IMR-90 (cell line): ENCODE data around the gene MTUS2. TPM values are rescaled to one million over a fixed set of nuclear protein-coding genes. Genes with fewer than 3 reads are reported as not detected.

Experiments used
- ATAC-seq: fragments of 200-7000 bp; cut with Tn5 transposase; 2 replicates; pipeline ENCODE4 v1.9.1; 2020; ENCODE audit warnings: low read depth, mild to moderate bottlenecking, moderate library complexity
- BruUV-seq: library from RNA; stranded (reverse); fragments of 400-500 nt; replicated peaks from 2 replicates; lab custom pipeline; 2021; lab: Mats Ljungman, UMichigan
- CTCF ChIA-PET: fragments of 300-600 bp; formaldehyde crosslinking; extraction: SDS; loops from one replicate; lab custom pipeline; 2021; ENCODE audit warnings: antibody characterized with exemption; lab: Yijun Ruan, JAX
- POLR2A ChIA-PET: fragments of 300-600 bp; sonication (Branson Sonifier 250); formaldehyde crosslinking; loops from one replicate; lab custom pipeline; 2022; ENCODE audit warnings: antibody characterized with exemption; ENCODE audit not compliant: unreplicated experiment; lab: Charles Lee
- DNase-seq: peaks from one replicate; pipeline ENCODE4 v3.0.0; 2013
- H2AFZ ChIP-seq: replicated peaks from 2 replicates; pipeline ENCODE3; 2013; ENCODE audit warnings: low read length, mild to moderate bottlenecking; ENCODE audit not compliant: poor library complexity
- H2AK5ac ChIP-seq: 2 replicates; pipeline ENCODE4 v1.6.1; 2013; ENCODE audit warnings: low read depth, low read length, inconsistent platforms
- H2AK9ac ChIP-seq: replicated peaks from 2 replicates; pipeline ENCODE3; 2013; ENCODE audit warnings: mild to moderate bottlenecking, low read depth, low read length, moderate library complexity; ENCODE audit not compliant: poor library complexity
- H2BK120ac ChIP-seq: 2 replicates; pipeline ENCODE4 v1.6.1; 2013; ENCODE audit warnings: low read depth, low read length, inconsistent platforms
- H2BK15ac ChIP-seq: 3 replicates; pipeline ENCODE4 v1.6.1; 2013; ENCODE audit warnings: low read depth, low read length, inconsistent platforms
- H2BK20ac ChIP-seq: 2 replicates; pipeline ENCODE4 v1.6.1; 2013; ENCODE audit warnings: low read depth, mild to moderate bottlenecking, inconsistent platforms, low read length, moderate library complexity
- H2BK5ac ChIP-seq: 2 replicates; pipeline ENCODE4 v1.6.1; 2013; ENCODE audit warnings: mild to moderate bottlenecking, low read depth, low read length, inconsistent platforms; ENCODE audit not compliant: poor library complexity, severe bottlenecking
- H3K14ac ChIP-seq: replicated peaks from 2 replicates; pipeline ENCODE4 v1.6.1; 2013; ENCODE audit warnings: low read depth, low read length, inconsistent platforms
- H3K18ac ChIP-seq: 2 replicates; pipeline ENCODE4 v1.6.1; 2013; ENCODE audit warnings: low read depth, low read length, control low read depth
- H3K23ac ChIP-seq: 2 replicates; pipeline ENCODE4 v1.6.1; 2013; ENCODE audit warnings: low read depth, low read length, inconsistent platforms
- H3K27ac ChIP-seq: 2 replicates; pipeline ENCODE4 v1.5.1; 2013; ENCODE audit warnings: mild to moderate bottlenecking, control low read depth, low read length; ENCODE audit not compliant: insufficient read depth
- H3K27me3 ChIP-seq: 2 replicates; pipeline ENCODE4 v1.6.1; 2013; ENCODE audit warnings: low read length; ENCODE audit not compliant: control insufficient read depth, insufficient read depth
- H3K36me3 ChIP-seq: 2 replicates; pipeline ENCODE4 v1.6.1; 2013; ENCODE audit warnings: low read length, mixed read lengths; ENCODE audit not compliant: control insufficient read depth, insufficient read depth
- H3K4ac ChIP-seq: 2 replicates; pipeline ENCODE4 v1.6.1; 2013; ENCODE audit warnings: low read depth, low read length, inconsistent platforms
- H3K4me1 ChIP-seq: 2 replicates; pipeline ENCODE4 v1.6.1; 2013; ENCODE audit warnings: low read length, mixed read lengths; ENCODE audit not compliant: control insufficient read depth, insufficient read depth
- H3K4me2 ChIP-seq: 2 replicates; pipeline ENCODE4 v1.6.1; 2013; ENCODE audit warnings: low read depth, mild to moderate bottlenecking, control low read depth, low read length, moderate library complexity
- H3K4me3 ChIP-seq: 2 replicates; pipeline ENCODE4 v1.5.1; 2013; ENCODE audit warnings: low read depth, mild to moderate bottlenecking, control low read depth, low read length, moderate library complexity; ENCODE audit not compliant: insufficient read depth
- H3K56ac ChIP-seq: 2 replicates; pipeline ENCODE4 v1.6.1; 2013; ENCODE audit warnings: low read length, inconsistent platforms; ENCODE audit not compliant: insufficient read depth; ENCODE audit errors: extremely low read depth
- H3K79me1 ChIP-seq, 2 experiments: 2 replicates each; pipeline ENCODE4 v1.6.1; 2013; ENCODE audit warnings: low read length in 2 of 2, inconsistent platforms in 1 of 2, low read depth in 1 of 2
- H3K9ac ChIP-seq: 2 replicates; pipeline ENCODE4 v1.6.1; 2013; ENCODE audit warnings: low read depth, low read length, control low read depth
- H3K9me1 ChIP-seq: 2 replicates; pipeline ENCODE4 v1.6.1; 2013; ENCODE audit warnings: low read length, inconsistent platforms; ENCODE audit not compliant: insufficient read depth
- H3K9me3 ChIP-seq: 2 replicates; pipeline ENCODE4 v1.6.1; 2013; ENCODE audit warnings: low read length; ENCODE audit not compliant: control insufficient read depth, insufficient read depth
- H4K20me1 ChIP-seq: 2 replicates; pipeline ENCODE4 v1.6.1; 2013; ENCODE audit warnings: low read length, inconsistent platforms; ENCODE audit not compliant: insufficient read depth
- H4K5ac ChIP-seq: 2 replicates; pipeline ENCODE4 v1.6.1; 2013; ENCODE audit warnings: mild to moderate bottlenecking, low read depth, low read length, control low read depth
- H4K8ac ChIP-seq, 2 experiments: 2 replicates each; pipeline ENCODE4 v1.6.1; 2013; ENCODE audit warnings: low read depth in 2 of 2, low read length in 2 of 2, control low read depth in 1 of 2, inconsistent platforms in 1 of 2
- H4K91ac ChIP-seq: 2 replicates; pipeline ENCODE4 v1.6.1; 2013; ENCODE audit warnings: low read depth, low read length, inconsistent platforms; ENCODE audit not compliant: insufficient read depth
- BHLHE40 ChIP-seq: fragments of 150-350 bp; IDR thresholded peaks from 2 replicates; pipeline ENCODE4 v1.6.1; 2016; ENCODE audit warnings: mild to moderate bottlenecking, low read depth, low read length
- CEBPB ChIP-seq: IDR thresholded peaks from 2 replicates; pipeline ENCODE4 v1.6.1; 2012; ENCODE audit warnings: low read depth, low read length, improper control_type of control experiment
- CHD1 ChIP-seq: IDR thresholded peaks from 2 replicates; pipeline ENCODE4 v1.6.1; 2012; ENCODE audit warnings: low read depth, low read length, improper control_type of control experiment
- CTCF ChIP-seq: conservative IDR thresholded peaks from 2 replicates; pipeline ENCODE4 v1.5.1; 2012; ENCODE audit warnings: mild to moderate bottlenecking, low read depth, low read length, improper control_type of control experiment
- ELK1 ChIP-seq: fragments of 150-350 bp; IDR thresholded peaks from 2 replicates; pipeline ENCODE4 v1.6.1; 2016; ENCODE audit warnings: low read depth, mild to moderate bottlenecking, low read length, moderate library complexity, borderline replicate concordance
- FOS ChIP-seq: fragments of 150-350 bp; IDR thresholded peaks from 2 replicates; pipeline ENCODE4 v1.6.1; 2016; ENCODE audit warnings: low read depth, low read length
- MAFK ChIP-seq: IDR thresholded peaks from 2 replicates; pipeline ENCODE4 v1.6.1; 2012; ENCODE audit warnings: low read depth, low read length, improper control_type of control experiment
- MAZ ChIP-seq: IDR thresholded peaks from 2 replicates; pipeline ENCODE4 v1.6.1; 2012; ENCODE audit warnings: low read depth, mild to moderate bottlenecking, low read length, improper control_type of control experiment, moderate library complexity, borderline replicate concordance
- MXI1 ChIP-seq: IDR thresholded peaks from 2 replicates; pipeline ENCODE4 v1.6.1; 2012; ENCODE audit warnings: low read depth, mild to moderate bottlenecking, low read length, moderate library complexity, borderline replicate concordance
- NFE2L2 ChIP-seq: fragments of 150-350 bp; IDR thresholded peaks from 2 replicates; pipeline ENCODE4 v1.6.1; 2016; ENCODE audit warnings: low read depth, mild to moderate bottlenecking, low read length
- POLR2A ChIP-seq: IDR thresholded peaks from 2 replicates; pipeline ENCODE4 v1.6.1; 2012; ENCODE audit warnings: mild to moderate bottlenecking, low read depth, low read length
- RAD21 ChIP-seq: IDR thresholded peaks from 2 replicates; pipeline ENCODE4 v1.6.1; 2012; ENCODE audit warnings: low read length, improper control_type of control experiment
- RCOR1 ChIP-seq: IDR thresholded peaks from 2 replicates; pipeline ENCODE4 v1.6.1; 2012; ENCODE audit warnings: mild to moderate bottlenecking, low read length, improper control_type of control experiment; ENCODE audit not compliant: insufficient replicate concordance
- RFX5 ChIP-seq: IDR thresholded peaks from 2 replicates; pipeline ENCODE4 v1.8.0; 2012; ENCODE audit warnings: low read depth, mild to moderate bottlenecking, low read length, moderate library complexity
- SMC3 ChIP-seq: fragments of 150-350 bp; IDR thresholded peaks from 2 replicates; pipeline ENCODE4 v1.6.1; 2016; ENCODE audit warnings: low read depth, mild to moderate bottlenecking, antibody characterized with exemption, low read length, moderate library complexity
- USF2 ChIP-seq: fragments of 150-350 bp; IDR thresholded peaks from 2 replicates; pipeline ENCODE4 v1.6.1; 2017; ENCODE audit warnings: mild to moderate bottlenecking, antibody characterized with exemption, low read length, low read depth
- WGBS, 2 experiments: methylation state at CpG; one replicate each; pipeline versions ENCODE4 v1.1.5 to v1.1.7; 2013; ENCODE audit warnings: missing lambda C conversion rate in 2 of 2; ENCODE audit not compliant: insufficient read length in 1 of 2; ENCODE audit errors: extremely low coverage in 2 of 2; 5-methylcytosine and 5-hydroxymethylcytosine counted together
- dilution Hi-C: fragments of 300-500 bp; cut with HindIII; formaldehyde crosslinking; loops from one replicate; pipeline ENCODE4 v1.14.3; 2018; ENCODE audit warnings: low sequenced_read_pairs; ENCODE audit not compliant: unreplicated experiment
- in situ Hi-C: fragments of 300-500 bp; cut with MboI; formaldehyde crosslinking; loops from 3 replicates; pipeline ENCODE4 v1.14.3; 2019; ENCODE audit warnings: low sequenced_read_pairs, inconsistent platforms, mixed read lengths
- intact Hi-C: fragments of 100-400 bp; cut with micrococcal nuclease; formaldehyde crosslinking; loops from 2 replicates; pipeline ENCODE4 v1.10.0; 2022
- polyA plus RNA-seq, 3 experiments: library from polyadenylated mRNA; depleted of rRNA; stranded (reverse); fragments of >200 nt; gene quantifications; 2 replicates each; pipeline ENCODE4 v1.2.3, GENCODE V29; 2012; ENCODE audit warnings: low replicate concordance in 1 of 3
- total RNA-seq: library from RNA; depleted of rRNA; stranded (reverse); fragments of >200 nt; gene quantifications from 2 replicates; pipeline ENCODE4 v1.2.3, GENCODE V29; 2012

Gene MTUS2
- total and polyA plus RNA-seq, 2 of the 4 experiments (the other 2 are of a cell fraction), result under 0.01 to 0.02 TPM

GRCh38 chr13:28964803-28965202 lies 144.7 kb downstream of the MTUS2 start:
- WGBS, 2 experiments, result 39% methylated on average over 2 of the region's 8 CpGs; no CpG with 5 or more reads in 1 of the 2 experiments
- Histone ChIP-seq H3K56ac (no peak overlapping the region), H3K4me2 (no peak overlapping the region), H3K27ac (no peak overlapping the region), H4K8ac (no peak overlapping the region), H3K9me3 (peaks cover 8% of the 10 kb centered on the region; the same call in 1 of the 2 replicates), H3K18ac (no peak overlapping the region), H3K79me1 (no peaks in the 10 kb centered on the region), H3K36me3 (no peaks in the 10 kb centered on the region), H3K4me1 (no peaks in the 10 kb centered on the region), H2AK9ac (no peak overlapping the region), H3K23ac (no peak overlapping the region), H2BK120ac (no peak overlapping the region), H3K27me3 (no peaks in the 10 kb centered on the region), H3K14ac (no peak overlapping the region), H4K5ac (no peak overlapping the region), H3K4ac (no peak overlapping the region), H2AFZ (no peak overlapping the region), H2BK15ac (no peak overlapping the region), H2BK20ac (no peak overlapping the region), H4K91ac (no peak overlapping the region), H3K9ac (no peak overlapping the region), H4K20me1 (no peaks in the 10 kb centered on the region), H2BK5ac (no peak overlapping the region), H2AK5ac (no peak overlapping the region), H3K9me1 (no peaks in the 10 kb centered on the region), H3K4me3 (no peak overlapping the region)
- POLR2A ChIA-PET, result no interaction called here
- no peak for TF ChIP-seq FOS
- TF ChIP-seq RCOR1, result no peak
- TF ChIP-seq CEBPB, result no peak
- TF ChIP-seq MXI1, result no peak
- no peak for TF ChIP-seq USF2
- no peak for TF ChIP-seq MAZ
- no peak for TF ChIP-seq SMC3
- no peak for TF ChIP-seq ELK1
- no peak for TF ChIP-seq BHLHE40
- TF ChIP-seq MAFK, result no peak
- TF ChIP-seq CHD1, result no peak
- no peak for TF ChIP-seq NFE2L2
- no peak for TF ChIP-seq RAD21
- TF ChIP-seq POLR2A, result no peak
- no peak for TF ChIP-seq RFX5
- TF ChIP-seq CTCF, result no peak
- BruUV-seq, result no TSS peak
- dilution Hi-C loops, result no loop called here
- DNase-seq (no peak), ATAC-seq (no peak)
- in situ Hi-C loops, result no loop called here
- CTCF ChIA-PET, result no interaction called here
- intact Hi-C loops, result no loop called here
